MM.1S (cell line): ENCODE results near the gene GALNT12.

Source experiments
- DNase-seq: peaks from one replicate; pipeline ENCODE4 v3.0.0-alpha.2; 2015
- H2AFZ ChIP-seq: fragments of 300-600 bp; sonication (generic); 2 replicates; pipeline ENCODE4 v1.6.0; 2016; ENCODE audit warnings: antibody characterized with exemption, low read length
- H3F3A ChIP-seq: fragments of 300-600 bp; sonication (generic); 2 replicates; pipeline ENCODE4 v1.6.1; 2016; ENCODE audit warnings: mild to moderate bottlenecking, antibody characterized with exemption, low read length, moderate library complexity, mixed read lengths; ENCODE audit not compliant: insufficient read depth
- H3K27ac ChIP-seq: fragments of 300-600 bp; sonication (generic); 2 replicates; pipeline ENCODE4 v1.5.1; 2016; ENCODE audit warnings: mild to moderate bottlenecking, low read length
- H3K27me3 ChIP-seq: fragments of 300-600 bp; sonication (generic); replicated peaks from 2 replicates; pipeline ENCODE4 v1.6.0; 2016; ENCODE audit warnings: low read length; ENCODE audit not compliant: insufficient read depth
- H3K36me3 ChIP-seq: fragments of 300-600 bp; sonication (generic); replicated peaks from 2 replicates; pipeline ENCODE4 v1.6.1; 2016; ENCODE audit warnings: mild to moderate bottlenecking, low read length, mixed read lengths; ENCODE audit not compliant: insufficient read depth
- H3K4me1 ChIP-seq: fragments of 300-600 bp; sonication (generic); 2 replicates; pipeline ENCODE4 v1.6.1; 2016; ENCODE audit warnings: low read length, mixed read lengths
- H3K4me2 ChIP-seq: fragments of 300-600 bp; sonication (generic); 2 replicates; pipeline ENCODE4 v1.6.0; 2016; ENCODE audit warnings: low read depth, low read length
- H3K4me3 ChIP-seq: fragments of 300-600 bp; sonication (generic); 2 replicates; pipeline ENCODE4 v1.5.1; 2016; ENCODE audit warnings: low read length, mixed read lengths
- H3K79me2 ChIP-seq: fragments of 300-600 bp; sonication (generic); 2 replicates; pipeline ENCODE4 v1.6.1; 2016; ENCODE audit warnings: mixed run types, low read length, mixed read lengths
- H3K9ac ChIP-seq: fragments of 300-600 bp; sonication (generic); 2 replicates; pipeline ENCODE4 v1.6.1; 2016; ENCODE audit warnings: low read length, mixed read lengths
- H3K9me2 ChIP-seq: fragments of 300-600 bp; sonication (generic); replicated peaks from 2 replicates; pipeline ENCODE4 v1.6.1; 2016; ENCODE audit warnings: mild to moderate bottlenecking, low read length, mixed read lengths; ENCODE audit not compliant: insufficient read depth
- H3K9me3 ChIP-seq: fragments of 300-600 bp; sonication (generic); replicated peaks from 2 replicates; pipeline ENCODE4 v1.6.1; 2016; ENCODE audit warnings: mild to moderate bottlenecking, low read length, mixed read lengths; ENCODE audit not compliant: insufficient read depth
- H4K20me1 ChIP-seq: fragments of 300-600 bp; sonication (generic); 2 replicates; pipeline ENCODE4 v1.6.1; 2016; ENCODE audit warnings: mild to moderate bottlenecking, low read length, moderate library complexity, mixed read lengths; ENCODE audit not compliant: insufficient read depth
- CTCF ChIP-seq: fragments of 300-600 bp; sonication (generic); IDR thresholded peaks from 2 replicates; pipeline ENCODE4 v1.5.1; 2016; ENCODE audit warnings: antibody characterized with exemption, low read length, mixed read lengths
- EZH2 ChIP-seq: fragments of 300-600 bp; sonication (generic); optimal IDR thresholded peaks from 2 replicates; pipeline ENCODE3; 2017; ENCODE audit warnings: low read depth, mild to moderate bottlenecking, antibody characterized with exemption, low read length, mixed read lengths
- EZH2phosphoT487 ChIP-seq: fragments of 300-600 bp; sonication (generic); IDR thresholded peaks from 2 replicates; pipeline ENCODE4 v1.6.1; 2018; ENCODE audit warnings: antibody characterized with exemption, low read length

Gene GALNT12

GRCh38 chr9:98882569-98882923 lies 75.1 kb downstream of the GALNT12 start:
- no peak for DNase-seq
- Histone ChIP-seq H3K4me2 (no peak overlapping the region), H3K4me3 (no peak overlapping the region), H3K9me2 (no peaks in the 10 kb centered on the region), H3K9ac (no peak overlapping the region), H3K9me3 (no peaks in the 10 kb centered on the region), H3F3A (no peaks in the 10 kb centered on the region), H2AFZ (no peak overlapping the region), H3K36me3 (no peaks in the 10 kb centered on the region), H3K27ac (no peak overlapping the region), H3K27me3 (no peaks in the 10 kb centered on the region), H3K79me2 (no peaks in the 10 kb centered on the region), H3K4me1 (no peaks in the 10 kb centered on the region), H4K20me1 (no peaks in the 10 kb centered on the region)
- TF ChIP-seq EZH2phosphoT487 (no peak), CTCF (no peak), EZH2 (no peak)

GRCh38 chr9:98883276-98883675 lies 75.8 kb downstream of the GALNT12 start:
- Histone ChIP-seq H3K9me2 (no peaks in the 10 kb centered on the region), H2AFZ (no peak overlapping the region), H3K9me3 (no peaks in the 10 kb centered on the region), H3F3A (no peaks in the 10 kb centered on the region), H3K36me3 (no peaks in the 10 kb centered on the region), H3K79me2 (no peaks in the 10 kb centered on the region), H3K9ac (no peak overlapping the region), H3K4me1 (no peaks in the 10 kb centered on the region), H3K27ac (no peak overlapping the region), H3K4me2 (no peak overlapping the region), H4K20me1 (no peaks in the 10 kb centered on the region), H3K4me3 (no peak overlapping the region), H3K27me3 (no peaks in the 10 kb centered on the region)
- TF ChIP-seq CTCF = no peak
- no peak for TF ChIP-seq EZH2
- TF ChIP-seq EZH2phosphoT487 = no peak
- no peak for DNase-seq

- Histone ChIP-seq H3K4me1 (no peaks in the 10 kb centered on the region), H3K27me3 (no peaks in the 10 kb centered on the region), H3K4me2 (no peak overlapping the region), H3K4me3 (no peak overlapping the region), H3K36me3 (no peaks in the 10 kb centered on the region), H3K79me2 (no peaks in the 10 kb centered on the region), H3K27ac (no peak overlapping the region), H3K9me2 (no peaks in the 10 kb centered on the region), H2AFZ (no peak overlapping the region), H3F3A (no peaks in the 10 kb centered on the region), H4K20me1 (no peaks in the 10 kb centered on the region), H3K9ac (no peak overlapping the region), H3K9me3 (no peaks in the 10 kb centered on the region)
- DNase-seq = no peak
- TF ChIP-seq EZH2 (no peak), CTCF (no peak), EZH2phosphoT487 (no peak)
These were observed 77.4 kb downstream of the GALNT12 start for GRCh38 chr9:98884849-98885248.
